Mesodermal cell (in vitro differentiated cells): Measurements from ENCODE around the gene CLIP1.

Source experiments
- H3K27ac ChIP-seq: 2 replicates; pipeline ENCODE4 v1.7.0; 2013; ENCODE audit warnings: mild to moderate bottlenecking, low read depth, low read length, moderate library complexity; ENCODE audit not compliant: severe bottlenecking
- H3K36me3 ChIP-seq: 2 replicates; pipeline ENCODE4 v1.7.1; 2013; ENCODE audit warnings: mild to moderate bottlenecking, low read length, moderate library complexity; ENCODE audit not compliant: control insufficient read depth, insufficient read depth
- H3K4me1 ChIP-seq: one replicate; pipeline ENCODE4 v1.7.1; 2013; ENCODE audit warnings: mild to moderate bottlenecking, low read length; ENCODE audit not compliant: insufficient read depth, control insufficient read depth, poor library complexity, severe bottlenecking
- H3K4me3 ChIP-seq: 2 replicates; pipeline ENCODE4 v1.7.0; 2013; ENCODE audit warnings: low read length, control low read depth, mild to moderate bottlenecking; ENCODE audit not compliant: insufficient read depth, poor library complexity, severe bottlenecking; ENCODE audit errors: extremely low read depth
- H3K9me3 ChIP-seq: 2 replicates; pipeline ENCODE4 v1.7.1; 2013; ENCODE audit warnings: mild to moderate bottlenecking, low read length, moderate library complexity; ENCODE audit not compliant: control insufficient read depth
- WGBS, 2 experiments: methylation state at CpG; one replicate each; pipeline ENCODE4 v1.1.5; 2013; ENCODE audit warnings: missing lambda C conversion rate in 2 of 2; ENCODE audit not compliant: insufficient coverage in 2 of 2; 5-methylcytosine and 5-hydroxymethylcytosine counted together

The CLIP1 gene

GRCh38 chr12:122327494-122328385, 94.7 kb downstream of the CLIP1 start:
- no peak overlapping the region for H3K27ac ChIP-seq
- H3K9me3 ChIP-seq, result no peaks in the 10 kb centered on the region
- no peak overlapping the region for H3K4me3 ChIP-seq
- H3K36me3 ChIP-seq, result peaks cover 75% of the 10 kb centered on the region
- 86 to 94% methylated on average over 16 of the region's 18 CpGs for WGBS, 2 experiments
- peaks cover 13% of the 10 kb centered on the region for H3K4me1 ChIP-seq

DNA sequence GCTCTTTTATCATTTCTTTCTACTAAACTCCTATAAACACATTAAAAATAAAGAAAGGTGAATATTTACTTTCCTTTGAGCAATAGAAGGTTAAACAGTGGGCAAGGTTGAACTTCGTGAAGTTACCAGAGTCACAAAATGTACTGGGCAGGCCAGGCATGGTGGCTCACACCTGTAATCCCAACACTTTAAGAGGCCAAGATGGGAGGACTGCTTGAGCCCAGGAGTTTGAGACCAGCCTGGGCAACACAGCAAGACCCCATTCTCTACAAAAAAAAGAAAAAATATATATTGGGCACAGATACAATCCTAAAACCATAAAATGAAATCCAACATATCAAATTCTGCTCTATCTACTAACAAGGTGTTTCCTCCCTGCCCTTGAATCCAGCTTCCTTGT, 95.5 kb downstream of the CLIP1 start:
- no peak overlapping the region for H3K27ac ChIP-seq
- no peaks in the 10 kb centered on the region for H3K9me3 ChIP-seq
- no peak overlapping the region for H3K4me3 ChIP-seq
- peaks cover 72% of the 10 kb centered on the region for H3K36me3 ChIP-seq
- H3K4me1 ChIP-seq, result peaks cover 21% of the 10 kb centered on the region
- 80 to 100% methylated on average over 1 of the region's 1 CpG for WGBS, 2 experiments

DNA sequence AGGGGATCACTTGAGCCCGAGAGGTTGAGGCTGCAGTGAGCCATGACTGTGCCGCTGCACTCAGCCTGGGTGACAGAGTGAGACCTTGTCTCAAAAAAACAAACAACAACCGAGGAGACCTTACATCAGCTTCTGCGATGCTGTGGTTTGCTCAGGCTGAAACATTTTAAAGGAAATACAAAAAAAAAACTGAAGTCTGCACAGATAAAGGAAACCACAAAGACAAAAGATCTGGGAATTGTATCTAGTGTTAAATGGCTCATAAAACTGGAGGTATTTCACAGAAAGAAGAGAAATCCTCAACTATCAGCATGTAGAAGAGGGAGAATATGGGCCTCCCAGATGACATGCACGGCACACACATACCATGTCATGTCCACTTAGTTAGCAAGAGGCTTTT, 95.9 kb downstream of the CLIP1 start:
- Histone ChIP-seq H3K27ac (no peak overlapping the region), H3K4me3 (no peak overlapping the region), H3K36me3 (peaks cover 74% of the 10 kb centered on the region)

DNA sequence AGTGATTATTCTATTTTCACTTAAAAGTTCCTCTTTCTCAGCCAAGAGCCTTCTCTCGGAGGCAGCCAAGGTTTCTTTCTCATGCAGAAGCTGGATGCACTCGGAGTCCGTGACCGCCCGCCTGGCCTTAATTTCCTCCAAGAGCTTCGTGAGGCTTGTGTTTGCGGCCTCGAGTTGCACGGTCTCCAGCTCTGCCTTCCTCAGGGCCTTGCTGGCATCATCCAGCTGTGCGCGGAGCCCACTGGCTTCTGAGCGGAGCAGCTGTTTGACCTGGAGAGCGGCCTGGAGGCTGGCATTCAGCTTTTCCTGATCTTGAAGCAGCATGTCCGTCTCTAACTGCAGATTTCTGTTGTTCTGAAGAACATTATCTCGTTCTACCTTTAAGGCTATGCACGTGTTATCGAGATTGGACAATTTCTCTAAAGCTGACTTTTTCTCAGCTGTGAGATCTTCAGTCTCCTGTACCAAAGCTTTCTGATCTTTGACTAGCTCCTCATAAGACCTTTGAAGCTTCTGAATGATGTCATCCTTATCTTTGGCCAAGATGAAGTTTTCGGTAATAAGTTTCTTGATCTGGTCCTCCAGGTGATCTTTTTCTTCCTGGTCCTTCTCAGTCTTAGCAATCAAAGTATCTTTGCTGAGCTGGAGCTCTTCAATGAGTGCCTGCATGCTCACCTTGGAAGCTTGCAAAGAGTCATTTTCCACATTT, 99.0 kb downstream of the CLIP1 start:
- no peak overlapping the region for H3K4me3 ChIP-seq
- H3K4me1 ChIP-seq, result peaks cover 22% of the 10 kb centered on the region
- WGBS, 2 experiments, result 94 to 97% methylated on average over 18 of the region's 18 CpGs
- H3K27ac ChIP-seq, result peak overlapping the region; percentile 51
- no peaks in the 10 kb centered on the region for H3K9me3 ChIP-seq
- H3K36me3 ChIP-seq, result peaks cover 65% of the 10 kb centered on the region

More for the DNA sequence above, 95.9 kb downstream of the CLIP1 start:
- WGBS, 2 experiments, result 98 to 100% methylated on average over 2 to 3 of the region's 5 CpGs
- H3K9me3 ChIP-seq, result no peaks in the 10 kb centered on the region
- peaks cover 22% of the 10 kb centered on the region for H3K4me1 ChIP-seq

DNA sequence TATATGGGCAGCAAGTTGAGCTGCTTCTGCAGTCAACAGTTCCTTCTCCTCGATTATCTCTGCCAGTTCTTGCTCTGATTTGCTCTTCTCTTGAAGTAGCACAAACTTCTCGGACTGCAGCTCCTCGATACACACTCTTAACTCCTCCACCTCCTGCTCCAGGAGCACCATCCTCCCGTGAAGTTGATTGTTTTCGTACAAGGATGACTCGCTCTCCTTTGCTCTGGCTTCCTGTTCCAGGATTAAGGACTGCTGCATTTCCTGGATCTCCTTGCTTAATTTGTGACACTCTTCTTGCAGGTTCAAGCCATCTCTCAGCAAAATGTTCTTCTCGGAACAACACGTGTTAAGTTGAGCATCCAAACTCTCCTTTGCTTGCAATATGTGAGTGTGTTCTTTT, 100.0 kb downstream of the CLIP1 start:
- peaks cover 21% of the 10 kb centered on the region for H3K4me1 ChIP-seq
- 88 to 89% methylated on average over 6 to 8 of the region's 8 CpGs for WGBS, 2 experiments
- H3K4me3 ChIP-seq, result no peak overlapping the region
- no peaks in the 10 kb centered on the region for H3K9me3 ChIP-seq
- peaks cover 71% of the 10 kb centered on the region for H3K36me3 ChIP-seq
- peak overlapping the region; percentile 51 for H3K27ac ChIP-seq

DNA sequence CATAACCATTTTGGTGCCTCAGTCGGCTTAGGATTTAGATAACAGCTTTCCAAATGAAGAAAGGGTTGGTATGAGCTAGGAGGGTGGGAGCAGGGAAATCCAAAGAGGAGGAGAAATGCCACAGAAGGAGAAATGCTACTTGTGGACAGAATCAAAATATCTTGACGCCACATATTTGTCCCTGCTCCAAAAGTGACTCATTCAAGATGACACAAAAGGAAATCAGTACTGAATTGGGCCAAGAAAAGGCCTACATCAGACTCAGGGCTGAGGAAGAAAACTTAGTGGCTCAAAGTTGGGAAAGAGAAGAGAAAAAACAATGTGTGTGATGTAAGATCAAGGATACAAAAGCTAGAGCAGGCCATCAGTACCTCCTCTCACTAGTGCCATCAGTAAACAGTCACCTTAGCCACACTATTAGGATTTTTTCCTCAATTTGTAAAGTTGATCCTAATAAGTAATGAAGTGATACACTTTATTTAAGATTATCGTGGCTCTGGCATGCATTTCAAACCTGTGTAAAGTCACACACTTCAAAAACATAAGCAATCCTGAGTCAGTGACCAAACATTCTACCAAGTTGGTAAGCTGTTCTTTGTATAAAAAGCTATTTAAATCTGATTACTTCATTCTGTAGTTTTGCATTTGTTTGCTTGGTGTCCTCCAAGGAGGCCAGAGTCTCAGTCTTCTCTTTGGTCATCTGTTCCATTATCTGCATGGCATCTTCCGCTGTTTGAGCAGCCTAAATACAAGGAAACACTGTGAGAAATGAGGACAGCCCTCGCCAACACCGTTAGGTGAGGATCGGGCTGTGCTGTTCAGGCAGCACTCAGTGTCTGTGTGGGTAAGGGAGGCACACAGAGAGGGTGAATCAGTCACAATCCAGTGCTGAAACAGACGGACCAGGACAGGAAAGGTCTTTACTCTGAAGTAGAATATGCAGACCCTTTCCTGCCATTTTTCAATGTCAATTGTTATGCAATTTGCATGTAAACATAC, 103.6 kb downstream of the CLIP1 start:
- no peaks in the 10 kb centered on the region for H3K9me3 ChIP-seq
- peaks cover 21% of the 10 kb centered on the region for H3K4me1 ChIP-seq
- no peak overlapping the region for H3K4me3 ChIP-seq
- H3K27ac ChIP-seq, result no peak overlapping the region
- peaks cover 63% of the 10 kb centered on the region for H3K36me3 ChIP-seq
- WGBS, 2 experiments, result 91 to 92% methylated on average over 6 of the region's 8 CpGs

DNA sequence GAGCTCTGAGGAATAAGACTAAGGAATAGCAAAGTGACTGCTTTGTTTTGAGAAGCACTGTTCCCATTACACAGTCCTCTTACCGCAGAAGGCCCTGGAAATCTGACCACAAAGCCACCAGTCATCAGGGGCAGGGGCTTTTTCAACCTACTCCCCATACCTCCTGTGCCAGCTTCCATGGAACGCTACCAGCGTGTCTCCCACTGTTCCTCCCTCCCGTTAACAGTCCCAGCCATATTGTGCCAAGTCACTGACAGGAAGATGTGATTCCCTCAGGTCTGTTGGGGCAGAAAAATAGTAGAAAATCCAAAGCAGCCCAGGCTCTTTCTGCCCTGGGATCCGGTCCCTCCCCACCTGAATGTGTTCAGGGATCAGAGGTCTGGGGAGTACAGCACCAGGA, 109.5 kb downstream of the CLIP1 start:
- no peaks in the 10 kb centered on the region for H3K9me3 ChIP-seq
- no peak overlapping the region for H3K27ac ChIP-seq
- 100% methylated on average over 2 to 5 of the region's 5 CpGs for WGBS, 2 experiments
- H3K4me1 ChIP-seq, result no peaks in the 10 kb centered on the region
- no peak overlapping the region for H3K4me3 ChIP-seq
- H3K36me3 ChIP-seq, result peaks cover 48% of the 10 kb centered on the region

DNA sequence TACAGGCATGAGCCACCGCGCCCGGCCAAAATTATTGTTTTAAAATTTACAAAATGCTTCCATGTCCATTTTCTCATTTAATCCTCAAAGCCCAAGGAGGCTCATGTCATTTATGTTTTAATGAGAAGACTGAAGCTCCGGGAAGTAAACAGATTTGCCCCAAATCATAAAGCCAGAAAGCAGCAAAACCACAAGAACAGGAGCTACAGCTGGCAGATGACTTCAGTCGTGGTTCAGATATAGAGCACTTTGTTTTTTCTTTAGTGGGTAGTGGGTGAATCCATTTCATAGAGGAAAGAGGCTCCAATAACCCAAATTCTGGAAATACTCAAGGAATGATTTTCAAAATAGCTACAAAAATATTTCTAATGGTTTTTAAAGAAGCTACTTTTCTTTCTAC, 110.8 kb downstream of the CLIP1 start:
- Histone ChIP-seq H3K36me3 (peaks cover 40% of the 10 kb centered on the region), H3K9me3 (no peaks in the 10 kb centered on the region)

GRCh38 chr12:122310626-122311333, 111.7 kb downstream of the CLIP1 start:
- Histone ChIP-seq H3K4me1 (no peaks in the 10 kb centered on the region), H3K27ac (no peak overlapping the region), H3K4me3 (no peak overlapping the region), H3K36me3 (peaks cover 35% of the 10 kb centered on the region), H3K9me3 (no peaks in the 10 kb centered on the region)
- 83% methylated on average over 1 of the region's 3 CpGs for WGBS, 2 experiments

More for the DNA sequence above, 110.8 kb downstream of the CLIP1 start:
- H3K4me3 ChIP-seq, result no peak overlapping the region
- H3K4me1 ChIP-seq, result no peaks in the 10 kb centered on the region
- 100% methylated on average over 1 of the region's 5 CpGs; no CpG with 5 or more reads in 1 of the 2 experiments for WGBS, 2 experiments
- no peak overlapping the region for H3K27ac ChIP-seq
